ENCODE results near the gene LRFN4.

Gene LRFN4

GRCh38 chr11:66874232-66874631 is 17.4 kb downstream of the LRFN4 start:
- DNase-seq: no peak

DNA sequence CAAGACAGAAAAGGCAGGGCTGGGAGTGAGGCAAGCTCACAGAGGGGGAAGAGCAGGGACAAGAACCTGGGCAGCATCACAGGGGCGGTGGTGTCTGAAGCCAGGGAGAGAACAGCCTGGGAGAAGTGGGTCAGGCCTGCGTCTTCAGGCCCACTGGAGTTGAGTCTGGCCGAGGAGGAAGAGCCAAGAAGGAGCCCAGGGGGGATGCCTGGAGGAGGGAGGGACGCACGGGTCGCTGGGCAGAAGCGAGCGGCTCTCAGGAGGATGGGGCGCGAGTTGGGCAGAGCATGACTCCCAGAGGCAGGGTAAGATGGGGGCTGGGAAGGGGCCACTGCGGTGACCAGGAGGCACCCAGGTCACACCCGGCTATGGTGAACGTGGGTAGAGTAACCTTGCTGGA is 18.5 kb downstream of the LRFN4 start:
- no peak for DNase-seq

- no peak for DNase-seq
Measured at GRCh38 chr11:66877588-66878385, 20.9 kb downstream of the LRFN4 start.

- DNase-seq: no peak
Measured at GRCh38 chr11:66878474-66878873, 21.6 kb downstream of the LRFN4 start.

DNA sequence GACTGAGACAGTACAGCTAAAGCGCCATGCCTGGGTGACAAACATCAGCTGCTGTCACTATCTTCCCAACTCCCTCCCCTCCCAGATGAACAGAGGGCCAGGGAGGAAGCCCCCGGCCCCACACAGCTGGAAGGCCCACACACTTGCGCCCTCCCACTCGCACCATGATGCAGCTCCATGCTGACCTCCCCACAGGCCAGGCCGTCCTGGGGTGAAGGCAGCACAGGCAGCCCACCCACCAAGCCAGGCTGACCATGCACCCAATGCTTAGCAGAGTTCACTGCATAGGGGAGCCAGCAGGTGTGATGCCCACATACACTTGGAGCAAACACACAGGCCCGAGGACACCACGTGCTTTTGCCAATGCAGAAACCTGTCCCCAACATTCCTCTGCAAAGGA is 22.1 kb downstream of the LRFN4 start:
- no peak for DNase-seq

- DNase-seq: no peak
Measured at GRCh38 chr11:66879583-66879982, 22.7 kb downstream of the LRFN4 start.

GRCh38 chr11:66879999-66880398 is 23.1 kb downstream of the LRFN4 start:
- no peak for DNase-seq

DNA sequence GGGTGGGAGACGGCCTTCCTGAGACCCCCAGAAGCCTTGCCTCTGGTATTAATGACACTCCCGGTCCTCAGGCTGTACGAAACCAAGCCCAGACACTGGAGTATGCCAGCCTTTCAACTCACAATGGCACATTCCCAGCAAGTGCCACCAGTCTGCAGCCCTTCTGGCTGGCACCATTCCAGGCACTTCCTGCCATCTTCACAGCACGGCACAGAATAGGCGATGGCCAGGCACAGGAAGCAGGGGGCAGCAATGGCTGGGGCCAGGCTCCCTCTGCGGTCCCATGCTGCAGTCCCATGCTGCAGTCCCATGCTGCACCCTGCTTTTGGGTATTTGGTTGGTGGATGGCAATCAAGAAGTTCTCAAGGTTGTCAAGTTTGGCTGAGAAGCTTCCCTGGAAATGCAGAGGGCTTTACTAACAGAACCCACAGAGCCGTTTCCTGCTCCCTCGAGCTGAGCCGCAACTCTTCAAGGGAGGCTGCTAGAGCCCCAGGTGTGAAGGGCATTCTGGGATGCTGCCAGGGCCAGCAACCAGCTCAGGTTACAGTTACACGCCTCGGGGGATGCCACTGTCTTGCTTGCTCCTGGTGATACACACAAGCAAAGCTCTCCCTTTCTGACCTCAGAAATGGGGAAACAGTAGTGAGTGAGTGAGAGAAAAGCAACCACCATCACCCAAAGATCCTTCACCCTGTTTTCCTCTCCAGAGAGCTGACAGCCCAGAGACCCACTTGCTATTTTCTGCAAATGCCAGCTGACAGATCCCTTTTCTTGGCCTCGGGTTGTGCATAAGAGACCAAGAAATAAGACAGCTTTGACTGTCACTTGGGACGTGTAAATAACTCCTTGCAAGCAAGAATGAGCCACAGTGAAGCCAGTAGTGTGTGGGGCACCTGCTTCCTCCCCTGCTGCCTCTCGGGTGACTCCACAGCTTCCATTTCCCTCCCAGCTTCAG is 23.9 kb downstream of the LRFN4 start:
- peak; percentile 91 for DNase-seq

DNA sequence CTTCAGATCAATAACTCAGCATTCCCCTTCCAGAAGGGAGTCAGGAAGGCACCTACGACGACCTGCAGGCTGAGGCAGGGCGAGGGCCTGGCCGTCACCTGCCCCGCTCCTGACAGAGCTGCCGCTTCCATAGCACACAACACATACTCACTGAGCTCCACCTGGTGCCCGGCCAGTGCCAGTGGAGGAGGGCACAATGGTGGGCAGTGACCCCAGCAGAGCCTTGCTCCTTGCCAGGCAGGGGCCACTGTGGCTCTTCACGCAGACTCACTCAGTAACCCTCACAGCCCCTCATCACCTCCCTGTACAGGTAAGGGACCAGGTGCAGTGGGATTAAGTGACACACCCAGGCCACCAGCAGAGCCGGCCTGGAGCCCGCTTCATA is 24.6 kb downstream of the LRFN4 start:
- DNase-seq: peak; percentile 38

DNA sequence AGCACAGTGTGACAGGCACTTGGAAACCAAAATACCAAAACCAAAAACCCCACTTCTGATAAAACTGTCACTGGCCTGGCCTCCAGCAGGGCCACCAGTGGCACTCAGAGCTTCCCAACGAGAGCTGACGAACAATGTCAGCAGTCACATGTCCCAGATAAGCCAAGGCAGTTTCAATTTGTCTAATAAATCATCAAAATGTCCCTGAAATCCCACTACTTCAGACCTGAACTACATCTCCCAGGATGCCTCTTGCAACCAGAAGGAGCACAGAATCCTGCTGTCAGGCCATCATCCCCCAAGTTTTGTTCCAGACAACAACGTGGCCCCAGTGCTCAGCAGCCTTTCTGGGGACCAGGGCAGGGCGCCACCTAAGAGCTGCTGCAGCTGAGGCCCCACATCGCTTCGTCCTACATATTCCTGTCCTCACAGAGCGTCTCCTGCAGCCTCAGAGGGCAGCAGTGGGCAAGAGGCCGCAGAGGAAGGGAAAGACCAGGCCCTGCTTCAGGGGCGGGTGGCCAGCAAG is 25.1 kb downstream of the LRFN4 start:
- peak; percentile 49 for DNase-seq

DNA sequence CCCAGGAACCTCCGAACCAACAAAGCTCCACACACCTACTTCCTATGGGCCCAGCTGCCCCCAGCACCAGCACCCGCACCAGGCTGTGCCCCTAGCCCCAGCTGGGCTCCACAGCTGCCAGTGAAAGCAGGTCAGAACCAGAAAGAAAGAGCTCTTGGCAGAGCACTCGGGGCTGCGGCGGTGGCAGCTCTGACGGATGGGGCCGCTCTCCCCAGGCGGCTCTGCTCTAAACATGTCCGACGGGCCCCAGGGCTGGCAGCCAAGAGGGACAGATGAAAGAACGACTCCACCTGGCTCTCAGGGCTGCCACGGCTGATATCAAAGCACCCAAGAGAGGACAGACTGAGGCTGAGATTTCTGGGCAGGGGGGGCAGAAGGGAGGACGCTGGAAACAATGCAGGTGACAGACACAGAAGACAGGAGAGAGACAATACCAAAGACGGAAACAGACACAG is 25.7 kb downstream of the LRFN4 start:
- peak; percentile 90 for DNase-seq

GRCh38 chr11:66883016-66883965 is 26.4 kb downstream of the LRFN4 start:
- DNase-seq: peak; percentile 90

- no peak for DNase-seq
Measured at GRCh38 chr11:66884443-66884842, 27.6 kb downstream of the LRFN4 start.

GRCh38 chr11:66885469-66885868 is 28.6 kb downstream of the LRFN4 start:
- no peak for DNase-seq

DNA sequence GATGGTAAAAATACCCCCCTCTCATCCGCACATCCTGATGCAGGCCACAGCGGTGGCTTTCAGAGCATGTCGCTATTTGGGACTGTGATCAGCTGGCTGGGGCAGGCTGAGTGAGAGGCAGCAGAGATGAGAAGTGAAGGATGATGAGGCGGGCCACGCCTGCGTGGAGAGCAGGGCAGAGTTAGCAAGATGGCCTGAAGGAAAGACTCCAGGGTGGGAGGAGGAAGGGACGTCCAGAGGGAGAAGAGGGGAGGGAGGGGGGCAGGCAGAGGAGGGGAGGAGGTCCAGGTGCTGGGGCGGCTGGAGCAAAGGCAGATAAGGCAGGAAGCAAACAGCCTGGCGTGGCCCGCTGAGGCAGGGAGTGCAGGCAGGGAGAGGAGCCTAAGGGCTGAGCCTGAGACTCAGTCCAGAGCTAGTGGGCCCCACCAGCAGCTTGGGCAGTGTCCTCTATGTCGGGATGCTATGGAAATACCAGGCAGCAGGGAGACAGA is 29.1 kb downstream of the LRFN4 start:
- no peak for DNase-seq

DNA sequence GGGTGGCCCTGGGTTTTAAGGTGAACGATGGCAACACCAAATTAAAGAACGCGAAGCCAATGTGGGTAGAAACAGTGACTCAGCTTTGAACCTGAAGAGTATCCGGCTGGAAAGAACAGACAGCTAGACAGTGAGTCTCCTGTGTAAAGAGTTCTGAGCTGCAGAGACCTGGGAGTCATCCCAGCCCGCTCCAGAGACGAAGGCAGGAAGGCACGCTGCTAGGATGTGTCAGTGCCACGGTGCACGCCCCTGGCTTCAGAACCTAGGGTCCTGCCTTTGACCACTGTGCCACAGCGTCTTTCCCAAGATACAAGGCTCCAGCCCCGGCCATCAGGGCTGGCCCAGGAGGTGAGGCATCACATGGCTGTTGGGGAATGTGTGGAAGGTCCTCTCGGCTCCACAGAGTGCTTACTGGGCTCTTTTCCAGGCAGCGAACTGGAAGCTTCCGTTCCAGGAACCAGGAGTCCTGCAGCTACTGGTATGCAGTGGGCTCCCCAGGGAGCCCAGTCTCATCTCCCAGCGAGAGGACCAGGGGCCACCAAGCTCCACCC is 29.9 kb downstream of the LRFN4 start:
- DNase-seq: no peak

- no peak for DNase-seq
Measured at GRCh38 chr11:66887526-66887925, 30.7 kb downstream of the LRFN4 start.

- DNase-seq: no peak
Measured at GRCh38 chr11:66888282-66888681, 31.4 kb downstream of the LRFN4 start.

DNA sequence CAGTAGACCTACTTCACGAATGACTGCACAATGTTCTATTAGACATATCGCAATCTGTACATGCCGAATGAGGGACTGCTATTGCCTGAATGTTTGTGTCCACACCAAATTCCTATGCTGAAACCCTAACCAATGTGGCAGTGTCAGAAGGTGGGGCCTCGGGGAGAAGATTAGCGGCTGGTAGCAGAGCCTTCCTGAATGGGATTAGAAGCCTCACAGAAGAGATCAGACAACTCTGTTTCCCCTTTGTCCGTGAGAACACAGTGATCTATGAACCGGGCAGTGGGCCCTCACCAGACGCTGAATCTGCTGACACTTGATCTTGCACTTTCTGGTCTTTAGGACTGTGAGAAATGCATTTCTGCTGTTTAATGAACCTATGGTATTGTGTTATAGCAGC is 33.1 kb downstream of the LRFN4 start:
- DNase-seq: no peak

GRCh38 chr11:66891851-66892660 is 35.2 kb downstream of the LRFN4 start:
- DNase-seq: no peak

- no peak for DNase-seq
Measured at GRCh38 chr11:66892911-66893310, 36.0 kb downstream of the LRFN4 start.
